ENCODE results near the gene ADAMTS2.

- TF ChIP-seq CTCF (IDR thresholded peaks at IDR 0.05) (no peak), POLR2A (IDR thresholded peaks at IDR 0.05) (no peak), POLR2AphosphoS5 (IDR thresholded peaks at IDR 0.05) (no peak), EP300 (IDR thresholded peaks at IDR 0.05; ENCODE audit: low read depth) (no peak)
These were observed 233.7 kb downstream of the ADAMTS2 start for GRCh38 chr5:179111267-179112207.

Measured in transverse colon (tissue), 4 donors.